Measurements from ENCODE around the gene ITGA1. TPM values are rescaled to one million over a fixed set of nuclear protein-coding genes. Genes with fewer than 3 reads are reported as not detected.

The ITGA1 gene
- total and polyA plus RNA-seq, 2 of the 13 experiments (the other 11 are each of a cell fraction or from before 2014, with no cell fraction given): 23.1 to 28.6 TPM

DNA sequence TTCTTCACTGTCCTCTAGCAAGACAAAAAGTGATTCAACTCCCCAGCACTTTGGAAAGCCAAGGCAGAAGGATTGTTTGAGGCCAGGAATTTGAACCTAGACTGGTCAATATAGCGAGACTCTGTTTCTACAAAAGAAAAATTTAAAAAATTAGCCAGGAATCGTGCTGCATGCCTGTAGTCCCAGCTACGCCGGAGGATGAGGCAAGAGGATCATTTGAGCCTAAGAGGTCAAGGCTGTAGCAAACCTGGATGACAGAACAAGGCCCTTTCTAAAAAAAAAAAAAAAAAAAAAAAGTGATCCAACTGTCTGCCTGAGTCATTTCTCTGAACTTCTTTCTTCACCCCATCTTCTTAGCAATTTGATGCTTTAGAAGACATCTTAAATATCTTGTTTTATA lies 213.8 kb downstream of the ITGA1 start (continued):
- TF ChIP-seq, protein P1, sequence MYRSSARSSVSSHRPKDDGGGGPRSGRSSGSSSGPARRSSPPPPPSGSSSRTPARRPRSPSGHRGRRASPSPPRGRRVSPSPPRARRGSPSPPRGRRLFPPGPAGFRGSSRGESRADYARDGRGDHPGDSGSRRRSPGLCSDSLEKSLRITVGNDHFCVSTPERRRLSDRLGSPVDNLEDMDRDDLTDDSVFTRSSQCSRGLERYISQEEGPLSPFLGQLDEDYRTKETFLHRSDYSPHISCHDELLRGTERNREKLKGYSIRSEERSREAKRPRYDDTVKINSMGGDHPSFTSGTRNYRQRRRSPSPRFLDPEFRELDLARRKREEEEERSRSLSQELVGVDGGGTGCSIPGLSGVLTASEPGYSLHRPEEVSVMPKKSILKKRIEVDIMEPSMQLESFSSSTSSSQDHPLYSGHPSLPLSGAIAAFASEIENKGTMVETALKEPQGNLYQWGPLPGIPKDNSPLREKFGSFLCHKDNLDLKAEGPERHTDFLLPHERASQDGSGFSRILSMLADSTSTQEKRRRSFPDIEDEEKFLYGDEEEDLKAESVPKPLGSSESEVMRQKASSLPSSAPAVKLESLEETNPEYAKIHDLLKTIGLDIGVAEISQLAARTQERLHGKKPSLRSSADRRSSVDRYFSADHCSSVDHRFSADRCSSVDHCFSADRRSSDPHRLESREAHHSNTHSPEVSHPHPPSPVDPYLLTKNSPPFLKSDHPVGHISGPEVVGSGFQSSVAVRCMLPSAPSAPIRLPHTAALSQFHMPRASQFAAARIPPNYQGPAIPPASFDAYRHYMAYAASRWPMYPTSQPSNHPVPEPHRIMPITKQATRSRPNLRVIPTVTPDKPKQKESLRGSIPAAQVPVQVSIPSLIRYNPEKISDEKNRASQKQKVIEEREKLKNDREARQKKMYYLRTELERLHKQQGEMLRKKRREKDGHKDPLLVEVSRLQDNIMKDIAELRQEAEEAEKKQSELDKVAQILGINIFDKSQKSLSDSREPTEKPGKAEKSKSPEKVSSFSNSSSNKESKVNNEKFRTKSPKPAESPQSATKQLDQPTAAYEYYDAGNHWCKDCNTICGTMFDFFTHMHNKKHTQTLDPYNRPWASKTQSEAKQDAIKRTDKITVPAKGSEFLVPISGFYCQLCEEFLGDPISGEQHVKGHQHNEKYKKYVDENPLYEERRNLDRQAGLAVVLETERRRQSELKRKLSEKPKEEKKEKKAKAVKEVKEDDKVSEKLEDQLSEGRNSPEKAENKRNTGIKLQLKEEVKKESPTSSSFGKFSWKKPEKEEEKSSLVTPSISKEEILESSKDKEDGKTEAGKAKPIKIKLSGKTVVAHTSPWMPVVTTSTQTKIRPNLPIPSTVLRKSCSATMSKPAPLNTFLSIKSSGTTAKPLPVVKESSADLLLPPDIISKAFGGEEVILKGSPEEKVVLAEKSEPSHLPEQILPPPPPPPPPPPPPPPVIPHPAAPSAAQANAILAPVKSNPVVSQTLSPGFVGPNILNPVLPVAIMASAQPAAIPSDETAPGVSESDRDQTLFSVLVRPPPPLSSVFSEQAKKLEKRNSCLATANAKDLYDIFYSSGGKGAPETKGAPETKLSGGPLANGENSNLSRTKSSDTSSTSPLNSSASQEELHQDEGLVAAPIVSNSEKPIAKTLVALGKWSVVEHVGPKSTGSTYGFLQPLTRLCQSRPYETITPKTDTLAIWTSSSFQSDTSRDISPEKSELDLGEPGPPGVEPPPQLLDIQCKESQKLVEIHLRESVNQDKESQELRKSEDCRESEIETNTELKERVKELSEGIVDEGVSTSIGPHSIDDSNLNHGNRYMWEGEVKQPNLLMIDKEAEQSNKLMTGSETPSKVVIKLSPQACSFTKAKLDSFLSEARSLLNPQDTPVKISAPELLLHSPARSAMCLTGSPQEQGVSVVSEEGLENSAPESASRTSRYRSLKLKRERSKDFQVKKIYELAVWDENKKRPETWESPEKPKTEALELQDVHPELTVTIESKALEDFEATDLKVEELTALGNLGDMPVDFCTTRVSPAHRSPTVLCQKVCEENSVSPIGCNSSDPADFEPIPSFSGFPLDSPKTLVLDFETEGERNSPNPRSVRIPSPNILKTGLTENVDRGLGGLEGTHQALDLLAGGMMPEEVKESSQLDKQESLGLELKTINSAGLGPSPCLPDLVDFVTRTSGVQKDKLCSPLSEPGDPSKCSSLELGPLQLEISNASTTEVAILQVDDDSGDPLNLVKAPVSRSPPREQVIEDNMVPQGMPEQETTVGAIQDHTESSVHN (CRISPR knock-in tag; IDR thresholded peaks at IDR 0.05): no peak
- TF ChIP-seq HDAC1 (CRISPR knock-in tag; IDR thresholded peaks at IDR 0.05) (peak; percentile 45; the same call in 1 of the 2 replicates), AHDC1 (CRISPR knock-in tag; IDR thresholded peaks at IDR 0.05; ENCODE audit: borderline replicate concordance) (peak; percentile 66; the same call in 1 of the 2 replicates), PRPF4 (IDR thresholded peaks at IDR 0.05; ENCODE audit: low read depth, low read length, poor library complexity, severe bottlenecking) (no peak)
- TF ChIP-seq, protein P2, sequence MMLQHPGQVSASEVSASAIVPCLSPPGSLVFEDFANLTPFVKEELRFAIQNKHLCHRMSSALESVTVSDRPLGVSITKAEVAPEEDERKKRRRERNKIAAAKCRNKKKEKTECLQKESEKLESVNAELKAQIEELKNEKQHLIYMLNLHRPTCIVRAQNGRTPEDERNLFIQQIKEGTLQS (CRISPR knock-in tag; IDR thresholded peaks at IDR 0.05): peak; percentile 57; the same call in 1 of the 2 replicates

All from HepG2 (cell line).